Ishikawa (cell line): ENCODE results near the gene CFHR3.

ENCODE experiments used
- RAD21 ChIP-seq: IDR thresholded peaks from 2 replicates; pipeline ENCODE4 v1.6.1; 2012; ENCODE audit warnings: low read depth

Gene CFHR3

GRCh38 chr1:196827860-196828259 is 53.2 kb downstream of the CFHR3 start:
- TF ChIP-seq RAD21: peak; percentile 58; the same call in 1 of the 2 replicates
